ENCODE measurements around the gene FAM53C.
"Not testable (repeated sequence)": the region's sequence is repeated elsewhere in the genome, so short reads cannot be mapped to it uniquely, and the experiment has no call there.

FAM53C gene

GRCh38 chr5:138351517-138351916 is 13.5 kb downstream of the FAM53C start:
- DNase-seq = no peak

GRCh38 chr5:138352071-138352721 is 14.1 kb downstream of the FAM53C start, which contains the start of gene KDM3B:
KDM3B (plus strand) TSS chr5:138352685; CDS start chr5:138352796, 111 bp downstream.
- DNase-seq = peak; percentile 90

GRCh38 chr5:138352722-138353559 is 14.9 kb downstream of the FAM53C start:
- DNase-seq = peak; percentile 82

- no peak for DNase-seq
Measured at GRCh38 chr5:138353560-138354080, 15.6 kb downstream of the FAM53C start.

- no peak for DNase-seq
Measured at GRCh38 chr5:138354387-138354786, 16.3 kb downstream of the FAM53C start.

GRCh38 chr5:138354926-138355378 is 16.9 kb downstream of the FAM53C start:
- DNase-seq = peak; percentile 65

- no peak for DNase-seq
Measured at GRCh38 chr5:138359621-138360020, 21.6 kb downstream of the FAM53C start.

GRCh38 chr5:138360941-138361452 is 22.9 kb downstream of the FAM53C start:
- no peak for DNase-seq

GRCh38 chr5:138364576-138364975 is 26.5 kb downstream of the FAM53C start:
- DNase-seq = no peak

GRCh38 chr5:138366632-138367382 is 28.7 kb downstream of the FAM53C start:
- no peak for DNase-seq

- no peak for DNase-seq
Measured at GRCh38 chr5:138369261-138369660, 31.2 kb downstream of the FAM53C start.

- DNase-seq = no peak
Measured at GRCh38 chr5:138369706-138370105, 31.6 kb downstream of the FAM53C start.

- DNase-seq = no peak
Measured at GRCh38 chr5:138370537-138370936, 32.5 kb downstream of the FAM53C start.

- DNase-seq = no peak
Measured at GRCh38 chr5:138371454-138371853, 33.4 kb downstream of the FAM53C start.

- no peak for DNase-seq
Measured at GRCh38 chr5:138372225-138372624, 34.2 kb downstream of the FAM53C start.

- no peak for DNase-seq
Measured at GRCh38 chr5:138372653-138373052, 34.6 kb downstream of the FAM53C start.

- no peak for DNase-seq
Measured at GRCh38 chr5:138382347-138382746, 44.3 kb downstream of the FAM53C start.

- no peak for DNase-seq
Measured at GRCh38 chr5:138385660-138386059, 47.6 kb downstream of the FAM53C start.

GRCh38 chr5:138386290-138386689 is 48.2 kb downstream of the FAM53C start:
- no peak for DNase-seq

GRCh38 chr5:138389332-138389731 is 51.3 kb downstream of the FAM53C start:
- DNase-seq = no peak

- not testable (repeated sequence) for DNase-seq
Measured at GRCh38 chr5:138389911-138390310, 51.8 kb downstream of the FAM53C start.

GRCh38 chr5:138391859-138392386 is 53.9 kb downstream of the FAM53C start:
- no peak for DNase-seq

Data from CD4-positive, alpha-beta T cell treated with Interleukin-17A for 4 hours (primary cell).